Activated CD4-positive, alpha-beta T cell treated with anti-CD3 and anti-CD28 coated beads, Interleukin-2, amount 10 ng/mL, durations not matched to agents 24 days and 14 days (primary cell): ENCODE data around the gene FAM186B. TPM values are rescaled to one million over a fixed set of nuclear protein-coding genes. Genes with fewer than 3 reads are reported as not detected.

Source experiments
- DNase-seq: peaks from one replicate; pipeline ENCODE4 v3.0.0; 2022
- H3K27ac Mint-ChIP-seq: one replicate; pipeline ENCODE4 v1.8.0; 2022; ENCODE audit warnings: mild to moderate bottlenecking, mixed read lengths
- H3K27me3 Mint-ChIP-seq: one replicate; pipeline ENCODE4 v1.8.0; 2022; ENCODE audit warnings: mixed read lengths
- H3K36me3 Mint-ChIP-seq: one replicate; pipeline ENCODE4 v1.8.0; 2022; ENCODE audit warnings: low read depth, mild to moderate bottlenecking, mixed read lengths
- H3K4me1 Mint-ChIP-seq: one replicate; pipeline ENCODE4 v1.8.0; 2021; ENCODE audit warnings: mixed read lengths
- H3K4me3 Mint-ChIP-seq: one replicate; pipeline ENCODE4 v1.8.0; 2022; ENCODE audit warnings: mild to moderate bottlenecking, moderate library complexity, mixed read lengths
- H3K9me3 Mint-ChIP-seq: one replicate; pipeline ENCODE4 v1.8.0; 2021; ENCODE audit warnings: mixed read lengths
- intact Hi-C: fragments of 100-400 bp; cut with micrococcal nuclease; formaldehyde crosslinking; loops from one replicate; pipeline ENCODE4 v1.15.1; 2023
- total RNA-seq: library from RNA; stranded (reverse); gene quantifications from 2 replicates; pipeline ENCODE4 v1.2.3, GENCODE V29; 2022

Gene FAM186B
- total RNA-seq, 1 donor from 2014 or later, result 0.16 TPM

GRCh38 chr12:49583366-49584094 is 21.9 kb downstream of the FAM186B start:
- intact Hi-C loops, result loop anchor here (5.0 kb wide), 1 partner anchor 39 kb away; the partner anchor contains the start of gene PRPF40B
- no peak for DNase-seq
- Mint-ChIP-seq H3K27me3 (no peaks in the 10 kb centered on the region), H3K27ac (no peak overlapping the region), H3K36me3 (peaks cover 11% of the 10 kb centered on the region), H3K4me1 (peaks cover 19% of the 10 kb centered on the region), H3K9me3 (no peaks in the 10 kb centered on the region), H3K4me3 (no peak overlapping the region)

- H3K9me3 Mint-ChIP-seq, result no peaks in the 10 kb centered on the region
- peaks cover 19% of the 10 kb centered on the region for H3K4me1 Mint-ChIP-seq
- no peak overlapping the region for H3K4me3 Mint-ChIP-seq
- no peak for DNase-seq
- H3K27me3 Mint-ChIP-seq, result no peaks in the 10 kb centered on the region
- no peak overlapping the region for H3K27ac Mint-ChIP-seq
- intact Hi-C loops, result loop anchor here (5.0 kb wide), 1 partner anchor 39 kb away; the partner anchor contains the start of gene PRPF40B
- peaks cover 11% of the 10 kb centered on the region for H3K36me3 Mint-ChIP-seq
These were observed 22.6 kb downstream of the FAM186B start for GRCh38 chr12:49582850-49583249.

GRCh38 chr12:49582201-49582600 is 23.2 kb downstream of the FAM186B start:
- no peaks in the 10 kb centered on the region for H3K9me3 Mint-ChIP-seq
- peak overlapping the region; percentile 1 for H3K27ac Mint-ChIP-seq
- H3K36me3 Mint-ChIP-seq, result peaks cover 11% of the 10 kb centered on the region
- H3K4me3 Mint-ChIP-seq, result no peak overlapping the region
- H3K4me1 Mint-ChIP-seq, result peaks cover 19% of the 10 kb centered on the region
- DNase-seq, result no peak
- H3K27me3 Mint-ChIP-seq, result no peaks in the 10 kb centered on the region
- intact Hi-C loops, result loop anchor here (5.0 kb wide), 1 partner anchor 40 kb away; the partner anchor contains the start of gene PRPF40B

- DNase-seq, result peak; percentile 89
- no peaks in the 10 kb centered on the region for H3K27me3 Mint-ChIP-seq
- peaks cover 7% of the 10 kb centered on the region for H3K36me3 Mint-ChIP-seq
- H3K27ac Mint-ChIP-seq, result peak overlapping the region; percentile 56
- H3K9me3 Mint-ChIP-seq, result no peaks in the 10 kb centered on the region
- intact Hi-C loops, result loop anchor here (1.0 to 5.0 kb wide), 2 partner anchors 41 to 223 kb away; partner anchors contain the start of gene PRPF40B
- no peak overlapping the region for H3K4me3 Mint-ChIP-seq
- H3K4me1 Mint-ChIP-seq, result peaks cover 19% of the 10 kb centered on the region
These were observed 24.6 kb downstream of the FAM186B start for GRCh38 chr12:49580572-49581535.

DNA sequence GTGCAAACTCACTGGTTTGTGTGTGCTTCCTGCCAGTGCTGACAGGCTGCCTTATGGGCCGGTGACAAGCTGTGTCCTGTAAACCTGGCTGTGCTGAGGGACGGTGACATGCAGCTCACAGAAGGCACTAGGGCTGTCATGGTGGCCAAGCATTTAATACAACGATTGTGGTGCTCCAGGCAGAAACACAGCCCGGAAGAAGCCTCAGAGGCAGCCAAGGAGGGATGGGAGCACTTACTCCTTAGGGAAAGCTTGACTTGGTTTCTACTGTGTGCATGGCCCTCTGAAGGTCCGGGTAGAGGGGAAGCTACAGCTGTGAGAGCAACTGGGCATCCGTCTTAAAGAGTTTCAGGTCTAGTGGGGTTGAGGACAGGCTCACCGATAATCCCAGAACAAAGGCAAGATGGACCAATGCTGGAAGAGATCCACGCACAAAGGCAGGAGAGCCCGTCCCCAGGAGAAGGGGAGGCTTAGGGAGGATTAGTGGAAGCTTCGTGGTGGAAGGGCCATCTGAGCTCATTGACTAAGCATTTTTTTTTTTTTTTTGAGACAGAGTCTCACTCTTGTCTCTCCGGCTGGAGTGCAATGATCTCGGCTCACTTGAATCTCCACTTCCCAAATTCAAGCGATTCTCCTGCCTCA is 26.8 kb downstream of the FAM186B start:
- H3K27ac Mint-ChIP-seq, result no peak overlapping the region
- intact Hi-C loops, result no loop called here

GRCh38 chr12:49577589-49578315 is 27.7 kb downstream of the FAM186B start:
- intact Hi-C loops, result no loop called here
- DNase-seq, result no peak
- Mint-ChIP-seq H3K27me3 (no peaks in the 10 kb centered on the region), H3K9me3 (no peaks in the 10 kb centered on the region), H3K4me1 (peaks cover 19% of the 10 kb centered on the region), H3K4me3 (no peak overlapping the region), H3K27ac (no peak overlapping the region), H3K36me3 (peaks cover 10% of the 10 kb centered on the region)

More for the DNA sequence above, 26.8 kb downstream of the FAM186B start:
- H3K27me3 Mint-ChIP-seq, result no peaks in the 10 kb centered on the region
- H3K36me3 Mint-ChIP-seq, result peaks cover 8% of the 10 kb centered on the region
- H3K9me3 Mint-ChIP-seq, result no peaks in the 10 kb centered on the region
- H3K4me3 Mint-ChIP-seq, result no peak overlapping the region
- DNase-seq, result no peak
- H3K4me1 Mint-ChIP-seq, result peaks cover 19% of the 10 kb centered on the region

GRCh38 chr12:49568442-49569162 is 36.8 kb downstream of the FAM186B start:
- peak overlapping the region; percentile 99 for H3K27ac Mint-ChIP-seq
- peaks cover 39% of the 10 kb centered on the region for H3K4me1 Mint-ChIP-seq
- no peak for DNase-seq
- H3K9me3 Mint-ChIP-seq, result no peaks in the 10 kb centered on the region
- peaks cover 28% of the 10 kb centered on the region for H3K36me3 Mint-ChIP-seq
- H3K27me3 Mint-ChIP-seq, result no peaks in the 10 kb centered on the region
- H3K4me3 Mint-ChIP-seq, result peak overlapping the region; percentile 93
- intact Hi-C loops, result loop anchor here (5.0 kb wide), 3 partner anchors 54 to 259 kb away; partner anchors contain the start of genes FMNL3, NCKAP5L and PRPF40B

DNA sequence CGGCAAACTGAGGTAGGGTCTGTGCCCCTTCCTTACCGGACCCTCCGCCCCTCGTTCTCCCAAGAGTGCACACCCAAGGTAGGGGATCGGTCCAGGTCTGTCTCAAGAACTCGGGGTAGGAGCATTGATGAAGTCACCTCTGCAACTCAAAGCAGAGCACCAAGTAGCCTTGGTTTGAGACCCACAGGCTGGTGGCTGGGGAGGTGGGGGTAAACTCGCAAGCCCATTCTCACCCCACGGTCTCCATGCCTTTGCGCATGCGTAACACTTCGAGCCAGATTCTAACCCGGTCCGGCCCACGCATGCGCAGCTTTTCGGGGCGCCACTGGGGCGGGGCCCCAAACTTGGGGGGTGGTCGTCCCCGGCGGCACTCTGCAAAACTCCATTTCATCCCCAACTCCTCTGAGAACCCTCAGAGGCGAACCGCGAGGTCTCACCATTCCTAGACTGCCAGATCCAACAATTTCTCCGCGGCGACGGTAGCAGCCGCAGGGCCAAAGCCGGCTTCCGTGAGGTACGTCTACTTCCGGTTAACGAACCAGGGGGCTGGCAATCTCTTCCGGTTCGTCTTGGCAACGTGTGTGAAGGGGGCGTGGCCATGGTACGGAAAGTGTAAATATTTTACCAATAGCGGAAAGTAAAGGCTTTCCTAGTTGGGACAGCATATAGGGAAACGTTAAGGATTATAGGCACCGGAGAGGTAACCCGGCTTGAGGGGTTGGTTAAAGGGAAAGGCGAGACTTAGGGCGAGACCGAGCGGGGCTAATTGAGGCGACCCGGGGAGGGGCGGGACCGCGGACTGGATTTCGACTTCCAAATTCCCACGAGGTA is 37.6 kb downstream of the FAM186B start, which contains the start of gene MCRS1:
Gene MCRS1 (minus strand): TSS at position 532 of the 831 bp plus-strand sequence. CDS start 1,411 bp downstream, outside the sequence.
- peak; percentile 97 for DNase-seq
- intact Hi-C loops, result loop anchor here (5.0 kb wide), 3 partner anchors 54 to 259 kb away; partner anchors contain the start of genes FMNL3, NCKAP5L and PRPF40B
- peaks cover 26% of the 10 kb centered on the region for H3K36me3 Mint-ChIP-seq
- peak within 1 kb of the TSS; percentile 93 for H3K4me3 Mint-ChIP-seq
- no peaks in the 10 kb centered on the region for H3K27me3 Mint-ChIP-seq
- peak within 1 kb of the TSS; percentile 99 for H3K27ac Mint-ChIP-seq
- H3K9me3 Mint-ChIP-seq, result no peaks in the 10 kb centered on the region
- peaks cover 39% of the 10 kb centered on the region for H3K4me1 Mint-ChIP-seq

DNA sequence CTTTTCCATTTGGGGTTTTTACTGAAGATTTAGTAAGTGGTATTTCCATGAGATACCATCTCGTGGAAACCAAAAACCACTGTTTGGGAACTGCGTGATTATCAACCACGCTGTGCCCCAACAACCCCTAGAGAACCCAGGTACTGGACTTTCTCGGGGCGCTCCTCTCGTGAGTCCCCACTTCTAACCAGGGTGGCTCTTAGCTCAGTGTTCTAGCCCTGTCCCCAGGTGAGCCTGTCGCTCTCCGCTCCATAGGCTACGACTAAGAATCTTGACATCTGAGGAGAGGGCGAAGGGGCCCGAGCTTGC is 38.2 kb downstream of the FAM186B start:
- Mint-ChIP-seq H3K4me3 (peak overlapping the region; percentile 93), H3K27ac (peak overlapping the region; percentile 99), H3K36me3 (peaks cover 31% of the 10 kb centered on the region), H3K9me3 (no peaks in the 10 kb centered on the region), H3K27me3 (no peaks in the 10 kb centered on the region), H3K4me1 (peaks cover 39% of the 10 kb centered on the region)
- intact Hi-C loops, result loop anchor here (5.0 kb wide), 3 partner anchors 55 to 260 kb away; partner anchors contain the start of genes FMNL3, NCKAP5L and PRPF40B
- DNase-seq, result no peak

DNA sequence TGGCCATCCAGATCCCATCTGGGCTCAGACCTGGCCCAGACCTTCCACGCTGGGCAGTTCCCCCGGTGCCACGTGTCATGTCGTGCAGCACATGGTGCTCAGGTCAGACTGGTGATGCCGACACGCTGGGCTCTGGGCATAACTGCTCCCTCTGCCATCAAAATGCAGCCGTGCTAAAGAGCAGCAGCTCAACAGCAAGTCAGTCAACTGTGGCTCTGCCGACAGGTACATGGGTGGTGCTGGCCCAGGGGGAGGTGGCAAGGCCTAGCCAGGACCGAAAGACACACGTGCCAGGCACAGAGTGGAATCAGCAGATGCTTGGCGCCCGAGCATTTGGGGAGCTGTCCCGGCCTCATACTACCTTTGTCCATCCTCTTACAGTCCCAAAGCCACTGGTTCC is 39.1 kb downstream of the FAM186B start:
- Mint-ChIP-seq H3K36me3 (peaks cover 32% of the 10 kb centered on the region), H3K9me3 (no peaks in the 10 kb centered on the region), H3K4me1 (peaks cover 36% of the 10 kb centered on the region), H3K27ac (no peak overlapping the region), H3K4me3 (no peak overlapping the region), H3K27me3 (no peaks in the 10 kb centered on the region)
- intact Hi-C loops, result loop anchor here (5.0 kb wide), 3 partner anchors 56 to 261 kb away; partner anchors contain the start of genes FMNL3, NCKAP5L and PRPF40B
- DNase-seq, result no peak

- H3K4me1 Mint-ChIP-seq, result peaks cover 37% of the 10 kb centered on the region
- H3K4me3 Mint-ChIP-seq, result peak overlapping the region; percentile 62
- intact Hi-C loops, result loop anchor here (5.0 kb wide), 3 partner anchors 57 to 262 kb away; partner anchors contain the start of genes FMNL3, NCKAP5L and PRPF40B
- peak overlapping the region; percentile 52 for H3K27ac Mint-ChIP-seq
- peaks cover 35% of the 10 kb centered on the region for H3K36me3 Mint-ChIP-seq
- no peak for DNase-seq
- H3K27me3 Mint-ChIP-seq, result no peaks in the 10 kb centered on the region
- H3K9me3 Mint-ChIP-seq, result no peaks in the 10 kb centered on the region
These were observed 39.8 kb downstream of the FAM186B start for GRCh38 chr12:49565406-49566265.
